Nephron progenitor cell (in vitro differentiated cells): ENCODE data around the gene THAP11.

Source experiments
- DNase-seq: peaks from one replicate; pipeline ENCODE4 v3.0.0; 2021
- H3K27ac Mint-ChIP-seq: 2 replicates; pipeline ENCODE4 v1.8.0; 2021; ENCODE audit warnings: mild to moderate bottlenecking, moderate library complexity, mixed read lengths
- H3K27me3 Mint-ChIP-seq: 2 replicates; pipeline ENCODE4 v1.8.0; 2021; ENCODE audit warnings: mild to moderate bottlenecking, low read depth, mixed read lengths; ENCODE audit not compliant: poor library complexity
- H3K36me3 Mint-ChIP-seq: 2 replicates; pipeline ENCODE4 v1.8.0; 2021; ENCODE audit warnings: low read depth, mixed read lengths
- H3K4me1 Mint-ChIP-seq: 2 replicates; pipeline ENCODE4 v1.8.0; 2021; ENCODE audit warnings: mixed read lengths
- H3K4me3 Mint-ChIP-seq: 2 replicates; pipeline ENCODE4 v1.8.0; 2021; ENCODE audit warnings: mild to moderate bottlenecking, moderate library complexity, mixed read lengths
- H3K9me3 Mint-ChIP-seq: 2 replicates; pipeline ENCODE4 v1.8.0; 2021; ENCODE audit warnings: mild to moderate bottlenecking, moderate library complexity, mixed read lengths
- CTCF ChIP-seq: fragments of 200-600 bp; sonication (generic); IDR thresholded peaks from 2 replicates; pipeline ENCODE4 v1.5.0; 2021; ENCODE audit warnings: antibody characterized with exemption

The THAP11 gene

GRCh38 chr16:67892899-67893742, 51.0 kb downstream of the THAP11 start, which contains the start of gene PSKH1:
Gene PSKH1, plus strand, starts transcription at chr16:67893254. Its CDS starts 15,496 bp downstream, at chr16:67908750.
- peak; percentile 97 for DNase-seq
- H3K4me1 Mint-ChIP-seq, result peaks cover 36% of the 10 kb centered on the region
- H3K36me3 Mint-ChIP-seq, result no peaks in the 10 kb centered on the region
- peaks cover 3% of the 10 kb centered on the region for H3K27me3 Mint-ChIP-seq
- no peaks in the 10 kb centered on the region for H3K9me3 Mint-ChIP-seq
- peak within 1 kb of the TSS; percentile 99 for H3K27ac Mint-ChIP-seq
- H3K4me3 Mint-ChIP-seq, result peak within 1 kb of the TSS; percentile 98
- TF ChIP-seq CTCF, result no peak
